ENCODE measurements around the gene SEMA3A. TPM values are rescaled to one million over a fixed set of nuclear protein-coding genes. Genes with fewer than 3 reads are reported as not detected.
A peak's percentile ranks its signal among the peaks of the same experiment; 100 is the strongest.

SEMA3A gene
- total RNA-seq, 1 experiment from 2014 or later: 43.3 TPM

DNA sequence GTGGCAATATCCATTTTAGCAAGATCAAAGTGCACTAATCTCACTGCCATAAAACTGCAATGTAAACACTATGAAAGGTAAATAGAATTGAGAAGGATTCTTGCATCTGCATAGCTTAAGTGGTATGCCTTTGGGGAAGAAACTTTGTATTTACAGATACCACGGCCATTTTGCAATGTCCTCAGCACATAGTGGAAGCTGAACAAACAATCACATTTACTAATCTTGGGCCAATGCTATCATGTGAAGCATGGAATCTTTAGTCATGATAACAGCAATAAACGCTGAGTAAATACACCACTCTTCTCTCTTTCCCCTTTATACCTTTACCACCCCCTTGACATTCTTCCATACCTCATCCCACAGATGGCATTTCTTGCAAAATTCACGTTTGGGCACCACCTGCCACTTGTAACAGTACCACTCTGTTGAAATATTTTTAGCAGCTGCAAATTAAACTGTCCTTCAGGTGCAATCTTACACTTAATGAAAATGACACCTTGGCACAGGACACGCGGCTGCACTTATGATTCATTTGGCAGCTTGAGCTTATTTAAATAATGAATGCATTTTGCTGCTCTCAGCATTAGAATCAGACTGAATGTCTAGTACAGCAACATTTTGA lies 171.8 kb downstream of the SEMA3A start:
- Histone ChIP-seq H3K4me3 (ENCODE audit: low read depth in 2 of 2, low read length in 2 of 2) (no peak overlapping the region), H3K36me3 (ENCODE audit: control insufficient read depth, insufficient read depth, low read length) (no peaks in the 10 kb centered on the region), H3K27ac (ENCODE audit: low read length) (peak overlapping the region; percentile 89), H3K4me1 (ENCODE audit: control insufficient read depth, insufficient read depth, low read length) (peaks cover 19% of the 10 kb centered on the region), H3K9me3 (ENCODE audit: control insufficient read depth, insufficient read depth, low read depth, low read length) (no peaks in the 10 kb centered on the region), H3K27me3 (ENCODE audit: control insufficient read depth, insufficient read depth, low read length) (no peaks in the 10 kb centered on the region)
- peak; percentile 100 for TF ChIP-seq TCF7L2 (IDR thresholded peaks at IDR 0.05; ENCODE audit: low read depth, low read length)
- TF ChIP-seq POLR2AphosphoS5 (IDR thresholded peaks at IDR 0.05; ENCODE audit: low read depth, low read length): peak; percentile 90
- TF ChIP-seq, protein P1, sequence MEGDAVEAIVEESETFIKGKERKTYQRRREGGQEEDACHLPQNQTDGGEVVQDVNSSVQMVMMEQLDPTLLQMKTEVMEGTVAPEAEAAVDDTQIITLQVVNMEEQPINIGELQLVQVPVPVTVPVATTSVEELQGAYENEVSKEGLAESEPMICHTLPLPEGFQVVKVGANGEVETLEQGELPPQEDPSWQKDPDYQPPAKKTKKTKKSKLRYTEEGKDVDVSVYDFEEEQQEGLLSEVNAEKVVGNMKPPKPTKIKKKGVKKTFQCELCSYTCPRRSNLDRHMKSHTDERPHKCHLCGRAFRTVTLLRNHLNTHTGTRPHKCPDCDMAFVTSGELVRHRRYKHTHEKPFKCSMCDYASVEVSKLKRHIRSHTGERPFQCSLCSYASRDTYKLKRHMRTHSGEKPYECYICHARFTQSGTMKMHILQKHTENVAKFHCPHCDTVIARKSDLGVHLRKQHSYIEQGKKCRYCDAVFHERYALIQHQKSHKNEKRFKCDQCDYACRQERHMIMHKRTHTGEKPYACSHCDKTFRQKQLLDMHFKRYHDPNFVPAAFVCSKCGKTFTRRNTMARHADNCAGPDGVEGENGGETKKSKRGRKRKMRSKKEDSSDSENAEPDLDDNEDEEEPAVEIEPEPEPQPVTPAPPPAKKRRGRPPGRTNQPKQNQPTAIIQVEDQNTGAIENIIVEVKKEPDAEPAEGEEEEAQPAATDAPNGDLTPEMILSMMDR (IDR thresholded peaks at IDR 0.05): no peak
- TF ChIP-seq, protein P2, sequence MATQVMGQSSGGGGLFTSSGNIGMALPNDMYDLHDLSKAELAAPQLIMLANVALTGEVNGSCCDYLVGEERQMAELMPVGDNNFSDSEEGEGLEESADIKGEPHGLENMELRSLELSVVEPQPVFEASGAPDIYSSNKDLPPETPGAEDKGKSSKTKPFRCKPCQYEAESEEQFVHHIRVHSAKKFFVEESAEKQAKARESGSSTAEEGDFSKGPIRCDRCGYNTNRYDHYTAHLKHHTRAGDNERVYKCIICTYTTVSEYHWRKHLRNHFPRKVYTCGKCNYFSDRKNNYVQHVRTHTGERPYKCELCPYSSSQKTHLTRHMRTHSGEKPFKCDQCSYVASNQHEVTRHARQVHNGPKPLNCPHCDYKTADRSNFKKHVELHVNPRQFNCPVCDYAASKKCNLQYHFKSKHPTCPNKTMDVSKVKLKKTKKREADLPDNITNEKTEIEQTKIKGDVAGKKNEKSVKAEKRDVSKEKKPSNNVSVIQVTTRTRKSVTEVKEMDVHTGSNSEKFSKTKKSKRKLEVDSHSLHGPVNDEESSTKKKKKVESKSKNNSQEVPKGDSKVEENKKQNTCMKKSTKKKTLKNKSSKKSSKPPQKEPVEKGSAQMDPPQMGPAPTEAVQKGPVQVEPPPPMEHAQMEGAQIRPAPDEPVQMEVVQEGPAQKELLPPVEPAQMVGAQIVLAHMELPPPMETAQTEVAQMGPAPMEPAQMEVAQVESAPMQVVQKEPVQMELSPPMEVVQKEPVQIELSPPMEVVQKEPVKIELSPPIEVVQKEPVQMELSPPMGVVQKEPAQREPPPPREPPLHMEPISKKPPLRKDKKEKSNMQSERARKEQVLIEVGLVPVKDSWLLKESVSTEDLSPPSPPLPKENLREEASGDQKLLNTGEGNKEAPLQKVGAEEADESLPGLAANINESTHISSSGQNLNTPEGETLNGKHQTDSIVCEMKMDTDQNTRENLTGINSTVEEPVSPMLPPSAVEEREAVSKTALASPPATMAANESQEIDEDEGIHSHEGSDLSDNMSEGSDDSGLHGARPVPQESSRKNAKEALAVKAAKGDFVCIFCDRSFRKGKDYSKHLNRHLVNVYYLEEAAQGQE (IDR thresholded peaks at IDR 0.05; ENCODE audit: insufficient read depth in 1 of 2, low read depth in 2 of 2, low read length in 1 of 2): 0 out of 4 replicates have a peak, but pooled peaks of 1 of the 2 experiments have one; percentile 18
- TF ChIP-seq SIN3A (IDR thresholded peaks at IDR 0.05; ENCODE audit: borderline replicate concordance, insufficient read depth, low read depth, low read length): peak; percentile 79; the same call in 1 of the 2 replicates
- POLR2A ChIA-PET: no interaction called here
- CTCF ChIA-PET: no interaction called here
- intact Hi-C loops (cut with micrococcal nuclease; ENCODE audit: unreplicated experiment) (loop anchor here (2.0 kb wide), 1 partner anchor 164 kb away; no protein-coding TSS in a partner anchor), in situ Hi-C loops (cut with HindIII; ENCODE audit: low pct_unique_long_range_greater_than_20kb, low sequenced_read_pairs) (no loop called here)
- BruUV-seq (replicated peaks): no TSS peak
- peak; percentile 77 for DNase-seq (ENCODE audit: low read depth, low spot score)
- ATAC-seq: peak; percentile 84

DNA sequence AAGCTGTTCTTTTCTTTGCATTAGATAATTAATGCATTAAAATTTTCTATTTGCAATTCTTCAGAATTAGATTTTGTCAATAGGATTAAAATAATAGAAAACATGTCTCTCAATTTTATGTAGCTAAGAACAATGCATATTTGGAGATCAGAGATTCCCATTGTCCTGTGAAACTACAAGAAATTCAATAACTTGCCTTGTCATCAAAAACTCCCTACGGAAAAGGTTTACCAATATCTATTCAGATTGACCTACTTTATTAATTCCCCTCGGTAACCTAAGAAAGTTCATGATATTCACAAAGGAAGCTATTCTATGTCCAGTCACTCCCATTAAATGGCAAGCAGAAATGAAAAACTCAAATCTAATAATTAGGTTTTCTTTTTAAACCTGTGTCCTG lies 172.6 kb downstream of the SEMA3A start:
- TF ChIP-seq, protein P2 (IDR thresholded peaks at IDR 0.05; ENCODE audit: insufficient read depth in 1 of 2, low read depth in 2 of 2, low read length in 1 of 2): no peak
- TF ChIP-seq SIN3A (IDR thresholded peaks at IDR 0.05; ENCODE audit: borderline replicate concordance, insufficient read depth, low read depth, low read length) (no peak), TCF7L2 (IDR thresholded peaks at IDR 0.05; ENCODE audit: low read depth, low read length) (no peak), POLR2AphosphoS5 (IDR thresholded peaks at IDR 0.05; ENCODE audit: low read depth, low read length) (no peak)
- TF ChIP-seq, protein P1 (IDR thresholded peaks at IDR 0.05): no peak
- Histone ChIP-seq H3K9me3 (ENCODE audit: control insufficient read depth, insufficient read depth, low read depth, low read length) (no peaks in the 10 kb centered on the region), H3K4me1 (ENCODE audit: control insufficient read depth, insufficient read depth, low read length) (peaks cover 19% of the 10 kb centered on the region), H3K27me3 (ENCODE audit: control insufficient read depth, insufficient read depth, low read length) (no peaks in the 10 kb centered on the region), H3K36me3 (ENCODE audit: control insufficient read depth, insufficient read depth, low read length) (no peaks in the 10 kb centered on the region), H3K4me3 (ENCODE audit: low read depth in 2 of 2, low read length in 2 of 2) (no peak overlapping the region), H3K27ac (ENCODE audit: low read length) (peak overlapping the region; percentile 89)
- ChIA-PET POLR2A (no interaction called here), CTCF (no interaction called here)
- DNase-seq (ENCODE audit: low read depth, low spot score): no peak
- ATAC-seq: no peak
- in situ Hi-C loops (cut with HindIII; ENCODE audit: low pct_unique_long_range_greater_than_20kb, low sequenced_read_pairs): no loop called here
- no TSS peak for BruUV-seq (replicated peaks)
- intact Hi-C loops (cut with micrococcal nuclease; ENCODE audit: unreplicated experiment): loop anchor here (2.0 kb wide), 1 partner anchor 165 kb away; no protein-coding TSS in a partner anchor

Data from Panc1 (cell line).